KMS-11 (cell line): ENCODE results near the gene SFXN4.

Experiments used
- H2AFZ ChIP-seq: fragments of 200-600 bp; sonication (generic); 2 replicates; pipeline ENCODE4 v1.6.1; 2016; ENCODE audit warnings: antibody characterized with exemption, mixed run types, low read depth
- H3K27ac ChIP-seq: fragments of 200-600 bp; sonication (generic); 2 replicates; pipeline ENCODE4 v1.6.1; 2016; ENCODE audit warnings: mild to moderate bottlenecking, mixed run types
- H3K27me3 ChIP-seq: fragments of 200-600 bp; sonication (generic); 2 replicates; pipeline ENCODE4 v1.6.1; 2017; ENCODE audit warnings: mild to moderate bottlenecking, low read depth, mixed run types, moderate library complexity; ENCODE audit not compliant: insufficient read depth
- H3K36me3 ChIP-seq: fragments of 200-600 bp; sonication (generic); 2 replicates; pipeline ENCODE4 v1.6.1; 2017; ENCODE audit warnings: mild to moderate bottlenecking, mixed run types; ENCODE audit not compliant: insufficient read depth
- H3K4me1 ChIP-seq: fragments of 200-600 bp; sonication (generic); 2 replicates; pipeline ENCODE4 v1.6.1; 2016; ENCODE audit warnings: mild to moderate bottlenecking, low read depth, mixed run types; ENCODE audit not compliant: poor library complexity, severe bottlenecking
- H3K4me2 ChIP-seq: fragments of 200-600 bp; sonication (generic); 2 replicates; pipeline ENCODE4 v1.7.0; 2016; ENCODE audit warnings: mild to moderate bottlenecking, mixed run types
- H3K4me3 ChIP-seq: fragments of 200-600 bp; sonication (generic); IDR thresholded peaks from 2 replicates; pipeline ENCODE4 v1.6.1; 2017; ENCODE audit warnings: low read depth, low read length, mixed read lengths; ENCODE audit not compliant: insufficient read depth
- H3K79me2 ChIP-seq: fragments of 200-600 bp; sonication (generic); 2 replicates; pipeline ENCODE4 v1.6.1; 2016; ENCODE audit warnings: low read depth, mixed run types; ENCODE audit not compliant: insufficient read depth
- H3K9ac ChIP-seq: fragments of 200-600 bp; sonication (generic); 2 replicates; pipeline ENCODE4 v1.6.1; 2016; ENCODE audit warnings: mild to moderate bottlenecking, mixed run types
- H4K20me1 ChIP-seq: fragments of 200-600 bp; sonication (generic); 2 replicates; pipeline ENCODE4 v1.6.1; 2016; ENCODE audit warnings: mild to moderate bottlenecking, mixed run types; ENCODE audit not compliant: insufficient read depth
- TF ChIP-seq, protein P1 (sequence below): fragments of 200-600 bp; sonication (generic); conservative IDR thresholded peaks from 2 replicates; pipeline ENCODE4 v1.6.1; 2017; ENCODE audit warnings: low read depth, mild to moderate bottlenecking, antibody characterized with exemption, low read length, moderate library complexity, mixed read lengths

SFXN4 gene, protein sequence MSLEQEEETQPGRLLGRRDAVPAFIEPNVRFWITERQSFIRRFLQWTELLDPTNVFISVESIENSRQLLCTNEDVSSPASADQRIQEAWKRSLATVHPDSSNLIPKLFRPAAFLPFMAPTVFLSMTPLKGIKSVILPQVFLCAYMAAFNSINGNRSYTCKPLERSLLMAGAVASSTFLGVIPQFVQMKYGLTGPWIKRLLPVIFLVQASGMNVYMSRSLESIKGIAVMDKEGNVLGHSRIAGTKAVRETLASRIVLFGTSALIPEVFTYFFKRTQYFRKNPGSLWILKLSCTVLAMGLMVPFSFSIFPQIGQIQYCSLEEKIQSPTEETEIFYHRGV

GRCh38 chr10:119165171-119166117 lies at the start of gene SFXN4:
Gene SFXN4, minus strand, starts transcription at chr10:119165714. Its CDS starts 67 bp downstream, at chr10:119165647.
- Histone ChIP-seq H3K4me1 (peaks cover 16% of the 10 kb centered on the region), H3K9ac (peak within 1 kb of the TSS; percentile 99), H3K4me3 (no peak within 1 kb of the TSS), H3K4me2 (peak within 1 kb of the TSS; percentile 89), H4K20me1 (no peaks in the 10 kb centered on the region), H3K27ac (peak within 1 kb of the TSS; percentile 89), H3K27me3 (no peaks in the 10 kb centered on the region), H2AFZ (peak within 1 kb of the TSS; percentile 92), H3K79me2 (peaks cover 9% of the 10 kb centered on the region; the same call in 1 of the 2 replicates), H3K36me3 (no peaks in the 10 kb centered on the region; the same call in 1 of the 2 replicates)
- TF ChIP-seq, protein P1, sequence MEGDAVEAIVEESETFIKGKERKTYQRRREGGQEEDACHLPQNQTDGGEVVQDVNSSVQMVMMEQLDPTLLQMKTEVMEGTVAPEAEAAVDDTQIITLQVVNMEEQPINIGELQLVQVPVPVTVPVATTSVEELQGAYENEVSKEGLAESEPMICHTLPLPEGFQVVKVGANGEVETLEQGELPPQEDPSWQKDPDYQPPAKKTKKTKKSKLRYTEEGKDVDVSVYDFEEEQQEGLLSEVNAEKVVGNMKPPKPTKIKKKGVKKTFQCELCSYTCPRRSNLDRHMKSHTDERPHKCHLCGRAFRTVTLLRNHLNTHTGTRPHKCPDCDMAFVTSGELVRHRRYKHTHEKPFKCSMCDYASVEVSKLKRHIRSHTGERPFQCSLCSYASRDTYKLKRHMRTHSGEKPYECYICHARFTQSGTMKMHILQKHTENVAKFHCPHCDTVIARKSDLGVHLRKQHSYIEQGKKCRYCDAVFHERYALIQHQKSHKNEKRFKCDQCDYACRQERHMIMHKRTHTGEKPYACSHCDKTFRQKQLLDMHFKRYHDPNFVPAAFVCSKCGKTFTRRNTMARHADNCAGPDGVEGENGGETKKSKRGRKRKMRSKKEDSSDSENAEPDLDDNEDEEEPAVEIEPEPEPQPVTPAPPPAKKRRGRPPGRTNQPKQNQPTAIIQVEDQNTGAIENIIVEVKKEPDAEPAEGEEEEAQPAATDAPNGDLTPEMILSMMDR = no peak

DNA sequence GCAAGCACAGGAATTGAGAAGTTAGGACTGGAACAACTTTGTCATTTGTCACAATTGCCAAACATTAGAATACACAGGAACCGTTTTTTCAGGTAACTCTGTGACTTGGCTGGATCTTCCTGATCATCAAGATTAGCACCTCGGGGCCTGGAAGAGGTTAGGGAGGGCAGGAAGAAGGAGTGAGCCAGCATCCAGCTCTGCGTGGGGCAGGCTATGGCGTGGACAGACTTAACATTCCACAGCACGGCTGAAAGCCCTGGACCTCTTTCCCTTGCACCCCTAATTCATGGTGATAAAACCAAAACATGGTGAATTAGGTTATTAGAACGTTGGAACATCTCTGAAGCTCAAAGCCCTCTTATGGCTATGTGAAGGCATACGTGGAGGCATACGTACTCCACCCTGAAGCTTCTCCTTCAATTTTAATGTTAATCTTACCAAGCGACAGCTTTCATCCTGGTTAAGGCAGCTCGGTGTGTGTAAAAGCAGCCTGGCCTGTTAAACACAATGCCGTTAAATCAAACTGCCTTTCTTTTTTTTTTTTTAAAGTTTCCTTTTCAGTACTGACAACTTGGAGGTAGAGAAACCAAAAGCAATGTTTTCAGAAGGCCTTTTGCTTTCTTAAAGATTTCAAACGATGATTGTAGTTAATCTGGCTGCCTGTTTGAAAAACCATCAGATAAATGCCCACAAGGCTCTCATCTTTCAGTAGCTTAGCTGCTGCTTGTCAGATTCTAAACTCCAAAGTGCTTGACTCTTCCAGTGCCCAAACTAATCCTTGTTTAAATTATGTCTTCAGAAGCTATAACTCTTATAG lies 46.3 kb upstream of the SFXN4 start:
- Histone ChIP-seq H3K4me3 (no peak overlapping the region), H4K20me1 (no peaks in the 10 kb centered on the region), H3K9ac (no peak overlapping the region), H2AFZ (no peak overlapping the region), H3K4me2 (no peak overlapping the region), H3K36me3 (no peaks in the 10 kb centered on the region), H3K27ac (no peak overlapping the region), H3K79me2 (no peaks in the 10 kb centered on the region), H3K4me1 (peaks cover 17% of the 10 kb centered on the region), H3K27me3 (peaks cover 19% of the 10 kb centered on the region)
- TF ChIP-seq, protein P1 = no peak

GRCh38 chr10:119211176-119211575 lies 45.7 kb upstream of the SFXN4 start:
- TF ChIP-seq, protein P1 = no peak
- Histone ChIP-seq H3K4me1 (peaks cover 21% of the 10 kb centered on the region), H3K27ac (no peak overlapping the region), H3K9ac (no peak overlapping the region), H4K20me1 (no peaks in the 10 kb centered on the region), H3K27me3 (peaks cover 19% of the 10 kb centered on the region), H3K36me3 (no peaks in the 10 kb centered on the region), H3K4me3 (no peak overlapping the region), H3K79me2 (no peaks in the 10 kb centered on the region), H3K4me2 (no peak overlapping the region), H2AFZ (no peak overlapping the region)

DNA sequence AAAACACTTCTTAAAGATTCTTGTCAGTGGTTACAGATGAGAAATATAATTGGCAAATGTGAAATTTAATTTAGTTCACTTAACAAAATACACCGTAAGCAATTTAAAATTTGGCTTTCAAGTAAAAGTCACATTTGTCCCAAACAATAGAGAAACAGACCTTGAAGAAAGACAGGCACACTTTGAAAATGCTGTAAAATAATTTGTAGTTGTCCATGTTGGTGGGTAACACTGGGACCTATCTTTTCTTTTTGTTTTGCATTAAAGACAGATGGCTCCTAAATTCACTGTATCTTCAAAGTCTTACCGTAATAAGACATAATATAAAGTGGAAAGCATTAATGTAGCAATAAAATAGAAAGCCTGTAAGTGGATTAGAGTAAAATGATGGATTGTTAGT lies 45.1 kb upstream of the SFXN4 start:
- Histone ChIP-seq H3K4me3 (no peak overlapping the region), H3K36me3 (no peaks in the 10 kb centered on the region), H3K4me2 (no peak overlapping the region), H3K27ac (no peak overlapping the region), H2AFZ (no peak overlapping the region), H3K27me3 (peaks cover 19% of the 10 kb centered on the region), H3K4me1 (peaks cover 26% of the 10 kb centered on the region), H4K20me1 (no peaks in the 10 kb centered on the region), H3K79me2 (no peaks in the 10 kb centered on the region), H3K9ac (no peak overlapping the region)
- TF ChIP-seq, protein P1 = no peak
